NCI-H69 (cell line): ENCODE measurements around the gene R3HDM2.

Source experiments
- DNase-seq: peaks from one replicate; lab custom pipeline; 2025; lab: John Stamatoyannopoulos, UW

Gene R3HDM2

GRCh38 chr12:57430931-57431566, at the start of gene R3HDM2:
Gene R3HDM2, minus strand, starts transcription at chr12:57431043. Its CDS starts 120,615 bp downstream, at chr12:57310428.
- DNase-seq, result peak; percentile 98

GRCh38 chr12:57479376-57480115, 48.7 kb upstream of the R3HDM2 start, which contains the start of gene ARHGAP9:
Gene ARHGAP9, minus strand, starts transcription at chr12:57479866. Its CDS starts 460 bp downstream, at chr12:57479406.
- DNase-seq, result no peak

- no peak for DNase-seq
These were observed 48.2 kb upstream of the R3HDM2 start for GRCh38 chr12:57479043-57479375.

- no peak for DNase-seq
These were observed 47.2 kb upstream of the R3HDM2 start for GRCh38 chr12:57477710-57478681.

GRCh38 chr12:57476993-57477709, 46.3 kb upstream of the R3HDM2 start:
- DNase-seq, result no peak

- DNase-seq, result peak; percentile 54
These were observed 45.5 kb upstream of the R3HDM2 start for GRCh38 chr12:57476162-57476992.

- peak; percentile 64 for DNase-seq
These were observed 44.7 kb upstream of the R3HDM2 start for GRCh38 chr12:57475271-57476161.

GRCh38 chr12:57474862-57475261, 44.0 kb upstream of the R3HDM2 start:
- peak; percentile 70 for DNase-seq

- peak; percentile 32 for DNase-seq
These were observed 43.6 kb upstream of the R3HDM2 start for GRCh38 chr12:57474430-57474829.

- DNase-seq, result no peak
These were observed 43.0 kb upstream of the R3HDM2 start for GRCh38 chr12:57473886-57474285.

- no peak for DNase-seq
These were observed 42.5 kb upstream of the R3HDM2 start for GRCh38 chr12:57473392-57473791.

GRCh38 chr12:57472391-57472790, 41.5 kb upstream of the R3HDM2 start:
- no peak for DNase-seq

GRCh38 chr12:57471661-57472060, 40.8 kb upstream of the R3HDM2 start:
- no peak for DNase-seq

GRCh38 chr12:57470970-57471656, 40.3 kb upstream of the R3HDM2 start:
- DNase-seq, result no peak

GRCh38 chr12:57470286-57470969, 39.6 kb upstream of the R3HDM2 start:
- no peak for DNase-seq

- no peak for DNase-seq
These were observed 38.7 kb upstream of the R3HDM2 start for GRCh38 chr12:57469296-57470164.

GRCh38 chr12:57467915-57468314, 37.1 kb upstream of the R3HDM2 start:
- DNase-seq, result no peak
